ENCODE data around the gene OPCML. TPM values are rescaled to one million over a fixed set of nuclear protein-coding genes. Genes with fewer than 3 reads are reported as not detected.

Gene OPCML
- 0.73 to 3.3 TPM (median 2.7 TPM) in 3 replicates for total RNA-seq
- long read RNA-seq: 0 reads

GRCh38 chr11:133531971-133532651 lies at the start of gene OPCML:
OPCML (minus strand) TSS chr11:133532501.
- TF ChIP-seq, protein P1, sequence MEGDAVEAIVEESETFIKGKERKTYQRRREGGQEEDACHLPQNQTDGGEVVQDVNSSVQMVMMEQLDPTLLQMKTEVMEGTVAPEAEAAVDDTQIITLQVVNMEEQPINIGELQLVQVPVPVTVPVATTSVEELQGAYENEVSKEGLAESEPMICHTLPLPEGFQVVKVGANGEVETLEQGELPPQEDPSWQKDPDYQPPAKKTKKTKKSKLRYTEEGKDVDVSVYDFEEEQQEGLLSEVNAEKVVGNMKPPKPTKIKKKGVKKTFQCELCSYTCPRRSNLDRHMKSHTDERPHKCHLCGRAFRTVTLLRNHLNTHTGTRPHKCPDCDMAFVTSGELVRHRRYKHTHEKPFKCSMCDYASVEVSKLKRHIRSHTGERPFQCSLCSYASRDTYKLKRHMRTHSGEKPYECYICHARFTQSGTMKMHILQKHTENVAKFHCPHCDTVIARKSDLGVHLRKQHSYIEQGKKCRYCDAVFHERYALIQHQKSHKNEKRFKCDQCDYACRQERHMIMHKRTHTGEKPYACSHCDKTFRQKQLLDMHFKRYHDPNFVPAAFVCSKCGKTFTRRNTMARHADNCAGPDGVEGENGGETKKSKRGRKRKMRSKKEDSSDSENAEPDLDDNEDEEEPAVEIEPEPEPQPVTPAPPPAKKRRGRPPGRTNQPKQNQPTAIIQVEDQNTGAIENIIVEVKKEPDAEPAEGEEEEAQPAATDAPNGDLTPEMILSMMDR (IDR thresholded peaks at IDR 0.05): no peak
- DNase-seq (ENCODE audit: low spot score): no peak
- Mint-ChIP-seq H3K36me3 (ENCODE audit: low read depth) (no peaks in the 10 kb centered on the region), H3K4me1 (ENCODE audit: low read depth) (peaks cover 6% of the 10 kb centered on the region), H3K27me3 (ENCODE audit: low read depth) (peaks cover 57% of the 10 kb centered on the region), H3K27ac (ENCODE audit: unreplicated experiment) (no peak within 1 kb of the TSS), H3K4me3 (ENCODE audit: unreplicated experiment) (no peak within 1 kb of the TSS), H3K9me3 (ENCODE audit: low read depth) (no peaks in the 10 kb centered on the region)

DNA sequence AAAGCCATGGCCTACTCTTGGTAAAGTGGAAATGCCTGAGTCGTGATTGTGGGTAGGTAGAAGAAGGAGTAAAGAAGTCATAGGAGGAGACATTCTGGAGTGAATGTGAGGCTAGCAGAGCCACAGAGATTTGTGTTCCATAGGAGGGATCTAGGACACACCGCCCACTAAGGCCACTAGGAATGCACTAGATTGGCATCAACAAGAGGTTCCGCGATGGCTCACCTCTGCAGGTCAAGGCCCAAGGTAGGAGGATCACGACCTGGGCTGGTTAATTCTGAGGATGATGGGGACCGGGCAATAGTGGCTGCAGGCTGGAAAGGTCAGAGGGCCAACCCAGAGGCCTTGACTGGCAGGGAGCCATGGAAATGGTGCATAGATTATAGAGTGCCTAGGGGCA lies 48.8 kb upstream of the OPCML start:
- no peak for DNase-seq (ENCODE audit: low spot score)
- no peaks in the 10 kb centered on the region for H3K4me1 Mint-ChIP-seq (ENCODE audit: low read depth)
- H3K9me3 Mint-ChIP-seq (ENCODE audit: low read depth): peaks cover 8% of the 10 kb centered on the region

GRCh38 chr11:133579165-133580031 lies 47.1 kb upstream of the OPCML start:
- TF ChIP-seq, protein P1 (IDR thresholded peaks at IDR 0.05): no peak
- Mint-ChIP-seq H3K36me3 (ENCODE audit: low read depth) (no peaks in the 10 kb centered on the region), H3K27ac (ENCODE audit: unreplicated experiment) (no peak overlapping the region), H3K4me1 (ENCODE audit: low read depth) (no peaks in the 10 kb centered on the region), H3K4me3 (ENCODE audit: unreplicated experiment) (no peak overlapping the region), H3K27me3 (ENCODE audit: low read depth) (no peaks in the 10 kb centered on the region), H3K9me3 (ENCODE audit: low read depth) (peaks cover 4% of the 10 kb centered on the region)
- no peak for DNase-seq (ENCODE audit: low spot score)

More for the DNA sequence above, 48.8 kb upstream of the OPCML start:
- H3K36me3 Mint-ChIP-seq (ENCODE audit: low read depth): no peaks in the 10 kb centered on the region
- H3K27ac Mint-ChIP-seq (ENCODE audit: unreplicated experiment): no peak overlapping the region
- H3K27me3 Mint-ChIP-seq (ENCODE audit: low read depth): no peaks in the 10 kb centered on the region
- TF ChIP-seq, protein P1 (IDR thresholded peaks at IDR 0.05): no peak
- H3K4me3 Mint-ChIP-seq (ENCODE audit: unreplicated experiment): no peak overlapping the region

- DNase-seq (ENCODE audit: low spot score): no peak
- Mint-ChIP-seq H3K4me1 (ENCODE audit: low read depth) (no peaks in the 10 kb centered on the region), H3K27ac (ENCODE audit: unreplicated experiment) (no peak overlapping the region), H3K27me3 (ENCODE audit: low read depth) (no peaks in the 10 kb centered on the region), H3K9me3 (ENCODE audit: low read depth) (peaks cover 4% of the 10 kb centered on the region), H3K36me3 (ENCODE audit: low read depth) (no peaks in the 10 kb centered on the region), H3K4me3 (ENCODE audit: unreplicated experiment) (no peak overlapping the region)
- TF ChIP-seq, protein P1 (IDR thresholded peaks at IDR 0.05): no peak
Observed at GRCh38 chr11:133577403-133577802, 45.1 kb upstream of the OPCML start.

- TF ChIP-seq, protein P1 (IDR thresholded peaks at IDR 0.05): peak; percentile 37
- Mint-ChIP-seq H3K4me1 (ENCODE audit: low read depth) (no peaks in the 10 kb centered on the region), H3K36me3 (ENCODE audit: low read depth) (no peaks in the 10 kb centered on the region), H3K27ac (ENCODE audit: unreplicated experiment) (no peak overlapping the region), H3K27me3 (ENCODE audit: low read depth) (peaks cover 3% of the 10 kb centered on the region), H3K4me3 (ENCODE audit: unreplicated experiment) (no peak overlapping the region), H3K9me3 (ENCODE audit: low read depth) (peaks cover 4% of the 10 kb centered on the region)
- no peak for DNase-seq (ENCODE audit: low spot score)
Observed at GRCh38 chr11:133576351-133576750, 44.0 kb upstream of the OPCML start.
